Cardiac muscle cell (in vitro differentiated cells and primary cell): Measurements from ENCODE around the gene FUCA1. TPM values are rescaled to one million over a fixed set of nuclear protein-coding genes. Genes with fewer than 3 reads are reported as not detected.
A peak's percentile ranks its signal among the peaks of the same experiment; 100 is the strongest.

Source experiments
- DNase-seq, 2 donors: peaks; one replicate each; pipeline versions ENCODE4 v3.0.0 to v3.0.0-alpha.2; 2010 to 2017; ENCODE audit warnings: low read depth in 1 of 2, low spot score in 1 of 2
- H3K27ac ChIP-seq: fragments of 200-600 bp; sonication (generic); 2 replicates; pipeline ENCODE4 v1.5.1; 2016
- H3K27me3 ChIP-seq: fragments of 200-600 bp; sonication (generic); 2 replicates; pipeline ENCODE4 v1.6.0; 2016; ENCODE audit warnings: control low read depth
- H3K36me3 ChIP-seq: fragments of 200-600 bp; sonication (generic); 2 replicates; pipeline ENCODE4 v1.5.1; 2016; ENCODE audit warnings: control low read depth
- H3K4me1 ChIP-seq: fragments of 200-600 bp; sonication (generic); 2 replicates; pipeline ENCODE4 v1.8.1; 2017; ENCODE audit warnings: low read depth, mild to moderate bottlenecking, mixed run types
- H3K4me3 ChIP-seq: fragments of 200-600 bp; sonication (generic); 2 replicates; pipeline ENCODE4 v1.5.1; 2016; ENCODE audit warnings: mild to moderate bottlenecking
- H3K9me3 ChIP-seq: fragments of 200-600 bp; sonication (generic); 2 replicates; pipeline ENCODE4 v1.5.1; 2017; ENCODE audit warnings: low read depth, mild to moderate bottlenecking, control low read depth
- polyA plus RNA-seq: library from polyadenylated mRNA; unstranded; fragments of >200 nt; fragmentation: Nextera tagmentation; extraction: Ambion mirVana; gene quantifications from 2 replicates; pipeline ENCODE4 v1.2.1, GENCODE V29; 2016
- total RNA-seq: library from RNA; depleted of rRNA; stranded (reverse); fragments of >200 nt; gene quantifications from 2 replicates; pipeline ENCODE4 v1.2.3, GENCODE V29; 2016
- TF ChIP-seq, protein P1 (sequence below): IDR thresholded peaks from 2 replicates; pipeline ENCODE4 v1.5.1; 2012; ENCODE audit warnings: low read depth, mild to moderate bottlenecking, low read length

Gene FUCA1
- total and polyA plus RNA-seq, 2 experiments from 2014 or later, result 25.0 to 36.6 TPM

DNA sequence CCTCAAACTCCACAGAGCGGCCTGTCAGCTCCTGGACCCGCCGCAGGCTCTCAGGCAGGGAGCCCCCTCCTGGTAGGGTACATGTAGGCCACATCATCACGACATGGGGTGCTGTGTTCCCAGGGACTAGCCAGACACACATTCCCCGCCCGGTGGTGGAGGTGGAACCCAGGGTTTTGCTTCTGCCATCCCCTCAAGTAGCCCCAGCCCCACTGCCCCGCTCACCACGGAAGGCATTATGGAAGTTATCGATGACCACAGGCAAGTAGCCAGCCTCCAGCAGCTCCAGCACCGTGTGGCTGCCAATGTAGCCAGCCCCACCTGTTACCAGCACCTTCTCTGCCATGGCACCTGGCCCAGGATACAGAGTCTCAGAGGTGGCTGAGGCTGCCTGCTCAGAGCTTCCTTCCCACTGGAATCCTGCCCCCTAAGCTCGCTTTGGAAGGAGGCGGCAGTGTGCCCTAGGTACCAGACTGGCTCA lies 69.4 kb downstream of the FUCA1 start:
- no peaks in the 10 kb centered on the region for H3K9me3 ChIP-seq
- H3K36me3 ChIP-seq, result no peaks in the 10 kb centered on the region
- peaks cover 4% of the 10 kb centered on the region for H3K4me1 ChIP-seq
- H3K4me3 ChIP-seq, result no peak overlapping the region
- no peak for DNase-seq
- H3K27ac ChIP-seq, result peak overlapping the region; percentile 1
- H3K27me3 ChIP-seq, result no peaks in the 10 kb centered on the region
- TF ChIP-seq, protein P1, sequence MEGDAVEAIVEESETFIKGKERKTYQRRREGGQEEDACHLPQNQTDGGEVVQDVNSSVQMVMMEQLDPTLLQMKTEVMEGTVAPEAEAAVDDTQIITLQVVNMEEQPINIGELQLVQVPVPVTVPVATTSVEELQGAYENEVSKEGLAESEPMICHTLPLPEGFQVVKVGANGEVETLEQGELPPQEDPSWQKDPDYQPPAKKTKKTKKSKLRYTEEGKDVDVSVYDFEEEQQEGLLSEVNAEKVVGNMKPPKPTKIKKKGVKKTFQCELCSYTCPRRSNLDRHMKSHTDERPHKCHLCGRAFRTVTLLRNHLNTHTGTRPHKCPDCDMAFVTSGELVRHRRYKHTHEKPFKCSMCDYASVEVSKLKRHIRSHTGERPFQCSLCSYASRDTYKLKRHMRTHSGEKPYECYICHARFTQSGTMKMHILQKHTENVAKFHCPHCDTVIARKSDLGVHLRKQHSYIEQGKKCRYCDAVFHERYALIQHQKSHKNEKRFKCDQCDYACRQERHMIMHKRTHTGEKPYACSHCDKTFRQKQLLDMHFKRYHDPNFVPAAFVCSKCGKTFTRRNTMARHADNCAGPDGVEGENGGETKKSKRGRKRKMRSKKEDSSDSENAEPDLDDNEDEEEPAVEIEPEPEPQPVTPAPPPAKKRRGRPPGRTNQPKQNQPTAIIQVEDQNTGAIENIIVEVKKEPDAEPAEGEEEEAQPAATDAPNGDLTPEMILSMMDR, result peak; percentile 8

DNA sequence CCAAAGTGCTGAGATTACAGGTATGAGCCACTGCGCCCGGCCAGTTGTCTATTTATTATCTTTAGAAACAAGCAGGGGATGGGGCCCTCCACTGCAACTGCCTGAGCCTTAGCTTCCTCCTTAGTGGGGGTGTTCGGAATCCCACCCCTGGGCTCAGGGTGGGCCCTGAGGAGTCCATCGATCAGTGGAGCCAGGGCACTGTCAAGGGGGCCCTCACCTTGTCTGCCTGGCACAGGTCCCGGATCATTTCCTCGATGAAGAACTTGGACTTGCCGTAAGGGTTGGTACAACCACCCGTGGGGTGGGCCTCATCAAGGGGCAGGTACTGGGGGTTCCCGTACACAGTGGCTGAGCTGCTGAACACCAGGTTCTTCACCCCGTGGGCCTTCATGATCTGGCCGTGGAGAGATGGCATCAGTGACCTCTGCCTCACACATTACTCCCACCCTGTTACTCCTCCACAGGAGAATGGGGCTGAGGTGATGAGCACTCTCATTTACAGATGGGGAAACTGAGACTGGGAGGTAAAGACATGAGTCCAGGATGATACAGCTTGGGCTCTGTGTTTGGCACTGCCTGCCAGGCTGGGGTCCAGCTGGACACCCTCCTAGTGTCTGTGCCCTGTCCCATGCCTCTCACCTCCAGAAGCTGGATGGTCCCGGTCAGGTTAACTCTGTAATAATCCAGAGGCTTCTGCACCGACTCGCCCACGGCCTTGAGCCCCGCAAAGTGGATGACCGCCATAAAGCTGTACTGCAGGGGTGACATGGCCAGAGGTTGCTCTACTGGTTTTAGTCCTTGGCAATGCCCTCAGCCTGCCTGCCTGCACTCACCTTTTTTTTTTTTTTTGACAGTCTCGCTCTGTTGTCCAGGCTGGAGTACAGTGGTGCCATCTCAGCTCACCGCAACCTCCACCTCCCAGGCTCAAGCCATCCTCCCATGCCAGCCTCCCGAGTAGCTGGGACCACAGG lies 70.3 kb downstream of the FUCA1 start:
- Histone ChIP-seq H3K36me3 (peaks cover 4% of the 10 kb centered on the region), H3K4me3 (no peak overlapping the region), H3K27ac (no peak overlapping the region), H3K9me3 (no peaks in the 10 kb centered on the region), H3K27me3 (no peaks in the 10 kb centered on the region), H3K4me1 (peaks cover 4% of the 10 kb centered on the region)
- no peak for DNase-seq
- TF ChIP-seq, protein P1, result no peak

DNA sequence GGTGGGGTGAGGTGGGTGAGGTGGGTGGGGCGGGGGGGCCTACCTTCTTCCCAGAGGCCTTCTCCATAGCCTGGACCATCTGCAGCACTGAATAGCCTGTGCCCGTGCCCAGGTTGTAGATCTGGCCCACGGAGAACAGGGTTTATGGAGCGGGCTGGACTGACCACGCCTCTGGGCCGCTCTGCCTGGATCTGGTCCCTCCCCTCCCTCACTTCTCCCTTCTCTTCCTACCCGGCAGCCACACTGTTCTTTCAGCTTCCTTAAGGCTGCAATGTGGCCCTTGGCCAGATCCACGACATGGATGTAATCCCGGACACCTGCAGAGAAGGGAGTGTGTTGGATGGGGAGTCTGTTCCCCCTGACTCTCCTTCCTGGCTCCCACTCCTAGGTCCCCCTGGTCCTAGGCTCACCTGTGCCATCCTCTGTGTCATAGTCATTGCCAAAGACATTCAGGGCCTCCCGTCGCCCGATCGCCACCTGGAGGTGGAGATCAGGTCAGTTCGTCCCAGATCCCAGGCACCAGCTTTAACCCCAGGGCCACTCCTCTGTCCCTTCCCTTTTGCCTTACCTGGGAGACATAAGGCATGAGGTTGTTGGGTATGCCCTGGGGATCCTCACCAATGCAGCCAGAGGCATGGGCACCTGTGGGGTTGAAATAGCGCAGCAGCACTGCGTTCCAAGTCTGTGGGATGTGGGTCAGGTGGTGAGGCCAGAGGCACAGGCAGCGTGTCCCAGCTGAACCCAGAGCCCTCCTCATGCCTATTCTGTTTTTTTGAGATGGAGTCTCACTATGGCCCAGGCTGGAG lies 71.4 kb downstream of the FUCA1 start:
- no peak for DNase-seq
- Histone ChIP-seq H3K27ac (no peak overlapping the region), H3K36me3 (peaks cover 4% of the 10 kb centered on the region), H3K4me1 (peaks cover 4% of the 10 kb centered on the region), H3K27me3 (no peaks in the 10 kb centered on the region), H3K4me3 (no peak overlapping the region), H3K9me3 (no peaks in the 10 kb centered on the region)
- TF ChIP-seq, protein P1, result no peak

DNA sequence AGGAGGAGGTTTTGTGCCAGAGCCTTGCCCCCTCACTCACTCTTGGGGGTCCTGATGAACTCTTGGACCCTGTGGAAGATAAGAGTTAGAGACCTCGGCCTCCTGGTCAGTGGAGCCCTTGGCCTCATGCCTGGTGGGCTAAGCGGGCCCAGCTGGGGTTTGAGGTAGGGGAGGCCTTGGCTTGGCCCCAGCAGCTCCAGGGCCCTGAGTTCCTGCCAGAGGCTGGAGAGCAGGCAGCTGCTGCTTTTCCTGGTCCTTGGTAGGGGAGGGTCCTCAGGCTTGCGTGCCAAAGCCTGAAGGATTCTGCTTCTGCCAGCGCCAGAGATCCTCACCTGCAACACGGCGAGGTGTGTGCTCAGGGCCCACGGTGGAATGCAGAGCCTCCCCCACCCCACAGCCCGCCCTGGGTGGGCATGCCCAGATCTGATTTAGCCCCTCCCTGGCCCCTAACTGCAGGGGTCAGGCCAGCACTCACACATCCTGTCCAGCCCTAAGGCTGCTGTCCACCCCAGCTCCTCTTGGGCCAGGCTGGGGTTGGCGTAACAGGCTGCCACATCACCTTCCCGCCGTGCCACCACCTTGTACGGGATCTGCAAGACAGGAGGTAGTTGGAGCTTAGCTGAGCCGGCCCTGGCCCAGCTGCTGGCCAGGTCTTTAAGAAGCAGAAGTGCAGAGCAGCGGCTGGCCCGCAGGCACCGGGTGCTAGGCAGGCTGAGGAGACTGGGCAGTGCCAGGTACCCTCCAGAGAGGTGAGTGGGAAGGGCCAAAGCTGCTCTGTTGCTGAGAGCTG lies 72.2 kb downstream of the FUCA1 start:
- Histone ChIP-seq H3K4me3 (no peak overlapping the region), H3K36me3 (peaks cover 4% of the 10 kb centered on the region), H3K9me3 (no peaks in the 10 kb centered on the region), H3K4me1 (peaks cover 4% of the 10 kb centered on the region), H3K27ac (no peak overlapping the region), H3K27me3 (no peaks in the 10 kb centered on the region)
- DNase-seq, result no peak
- TF ChIP-seq, protein P1, result no peak

Other genes with a start within 250 kb of the FUCA1 start
- gene RPL11, start 176.5 kb downstream of the FUCA1 start, total RNA-seq, result 1,294 and 1,627 TPM in 2 replicates
- gene RPL11, start 176.5 kb downstream of the FUCA1 start, polyA plus RNA-seq, result 590 and 630 TPM in 2 replicates
- gene ELOA, start 124.8 kb downstream of the FUCA1 start, total RNA-seq, result 34.1 and 42.1 TPM in 2 replicates
- 34.0 and 34.8 TPM in 2 replicates for gene ELOA, start 124.8 kb downstream of the FUCA1 start, polyA plus RNA-seq
- 71.7 and 99.6 TPM in 2 replicates for gene PITHD1, start 89.9 kb downstream of the FUCA1 start, total RNA-seq
- 48.1 and 61.4 TPM in 2 replicates for gene PITHD1, start 89.9 kb downstream of the FUCA1 start, polyA plus RNA-seq
- 73.6 and 131 TPM in 2 replicates for gene LYPLA2, start 77.1 kb downstream of the FUCA1 start, total RNA-seq
- gene LYPLA2, start 77.1 kb downstream of the FUCA1 start, polyA plus RNA-seq, result 124 and 150 TPM in 2 replicates
- 25.8 and 53.3 TPM in 2 replicates for gene GALE, start 67.5 kb downstream of the FUCA1 start, total RNA-seq
- gene GALE, start 67.5 kb downstream of the FUCA1 start, polyA plus RNA-seq, result 38.7 and 65.7 TPM in 2 replicates
- gene HMGCL, start 42.9 kb downstream of the FUCA1 start, total RNA-seq, result 45.3 and 47.6 TPM in 2 replicates
- 68.8 and 74.3 TPM in 2 replicates for gene HMGCL, start 42.9 kb downstream of the FUCA1 start, polyA plus RNA-seq
- gene CNR2, start 45.1 kb upstream of the FUCA1 start, total RNA-seq, result not detected in 2 replicates
- gene CNR2, start 45.1 kb upstream of the FUCA1 start, polyA plus RNA-seq, result not detected in 2 replicates
- 77.1 and 87.9 TPM in 2 replicates for gene PNRC2, start 91.5 kb upstream of the FUCA1 start, total RNA-seq
- gene PNRC2, start 91.5 kb upstream of the FUCA1 start, polyA plus RNA-seq, result 71.7 and 88.5 TPM in 2 replicates
- 107 and 134 TPM in 2 replicates for gene SRSF10, start 112.0 kb upstream of the FUCA1 start, total RNA-seq
- gene SRSF10, start 112.0 kb upstream of the FUCA1 start, polyA plus RNA-seq, result 181 and 192 TPM in 2 replicates
- 0.70 and 0.71 TPM in 2 replicates for gene MYOM3, start 243.8 kb upstream of the FUCA1 start, total RNA-seq
- 0.51 TPM in 1 of 2 replicates, not detected in the other for gene MYOM3, start 243.8 kb upstream of the FUCA1 start, polyA plus RNA-seq